DMS153 (cell line): Measurements from ENCODE around the gene GNG12.

Source experiments
- DNase-seq: peaks from one replicate; lab custom pipeline; 2025; lab: John Stamatoyannopoulos, UW

Gene GNG12

DNA sequence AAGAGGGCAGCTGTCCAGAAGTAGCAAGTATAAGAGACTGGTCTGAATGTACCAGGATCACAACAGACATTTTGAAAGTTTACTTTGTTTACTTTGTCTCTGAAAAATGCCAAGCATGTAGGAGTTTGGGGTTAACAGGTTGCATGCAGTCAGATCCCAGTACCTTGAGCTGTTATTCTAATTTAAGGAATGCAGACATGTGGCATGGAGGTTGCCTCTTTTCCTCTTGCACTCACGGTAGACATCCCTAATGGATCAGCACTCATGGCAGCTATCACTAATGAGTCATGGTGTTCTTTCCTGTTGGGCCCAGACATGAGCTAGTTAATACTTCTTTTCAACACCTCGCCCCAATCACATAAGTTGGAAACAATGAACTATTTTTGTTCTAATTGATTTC lies 81.0 kb downstream of the GNG12 start:
- no peak for DNase-seq

GRCh38 chr1:67750691-67751054 lies 82.6 kb downstream of the GNG12 start:
- no peak for DNase-seq

- DNase-seq = peak; percentile 34
Observed at GRCh38 chr1:67749844-67750690, 83.2 kb downstream of the GNG12 start.

GRCh38 chr1:67749263-67749843 lies 83.9 kb downstream of the GNG12 start:
- no peak for DNase-seq

DNA sequence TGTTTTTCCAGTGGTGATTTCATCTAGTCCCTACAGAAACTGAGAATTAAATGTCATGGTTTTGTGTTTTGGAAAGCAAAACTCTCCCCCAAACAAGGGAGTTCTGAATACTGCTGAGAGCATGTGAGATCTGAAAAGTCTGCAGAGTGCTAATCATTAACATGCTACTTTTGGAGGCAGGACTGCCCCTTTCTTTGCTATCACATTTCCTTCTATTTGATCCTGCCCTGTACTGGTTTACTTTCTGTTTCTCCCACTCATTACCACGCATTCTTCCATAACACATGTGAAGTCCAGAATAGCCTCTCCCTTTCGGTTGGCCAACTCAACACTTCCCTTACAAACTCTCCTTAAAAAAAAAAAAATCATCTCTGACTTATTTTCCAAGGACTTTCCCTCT lies 84.6 kb downstream of the GNG12 start:
- DNase-seq = no peak

GRCh38 chr1:67747671-67748546 lies 85.4 kb downstream of the GNG12 start:
- no peak for DNase-seq

- DNase-seq = no peak
Observed at GRCh38 chr1:67745875-67746698, 87.2 kb downstream of the GNG12 start.

DNA sequence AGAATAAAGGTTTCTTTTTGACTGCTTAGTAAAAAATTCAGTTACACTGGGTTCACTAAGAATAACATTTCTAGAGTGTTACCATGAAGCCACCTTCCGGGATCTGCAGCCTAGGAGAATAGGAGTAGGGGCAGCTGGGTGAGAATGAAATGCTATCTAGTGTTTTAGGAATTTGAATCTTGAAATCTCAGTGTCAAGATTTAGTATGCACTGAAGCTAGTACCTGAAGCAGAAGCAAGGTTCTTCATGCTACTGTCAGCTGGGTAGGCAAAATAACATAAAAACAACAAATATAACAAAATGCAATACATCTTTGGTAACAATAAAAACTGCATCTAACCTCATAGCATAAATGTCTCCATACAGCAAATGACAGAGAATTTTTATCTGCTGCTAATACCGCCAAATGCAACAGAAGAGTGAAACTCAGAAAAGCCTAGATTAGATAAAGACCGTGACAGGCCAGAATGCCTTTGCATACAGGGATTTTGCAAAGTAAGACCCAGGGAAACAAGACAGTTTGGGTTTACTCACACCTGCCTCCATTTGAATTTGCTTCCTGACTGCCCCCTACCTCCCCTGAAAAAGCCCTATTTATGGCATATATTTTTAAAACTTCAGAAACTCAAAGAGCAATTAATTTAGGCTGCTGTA lies 90.1 kb downstream of the GNG12 start:
- DNase-seq = no peak

DNA sequence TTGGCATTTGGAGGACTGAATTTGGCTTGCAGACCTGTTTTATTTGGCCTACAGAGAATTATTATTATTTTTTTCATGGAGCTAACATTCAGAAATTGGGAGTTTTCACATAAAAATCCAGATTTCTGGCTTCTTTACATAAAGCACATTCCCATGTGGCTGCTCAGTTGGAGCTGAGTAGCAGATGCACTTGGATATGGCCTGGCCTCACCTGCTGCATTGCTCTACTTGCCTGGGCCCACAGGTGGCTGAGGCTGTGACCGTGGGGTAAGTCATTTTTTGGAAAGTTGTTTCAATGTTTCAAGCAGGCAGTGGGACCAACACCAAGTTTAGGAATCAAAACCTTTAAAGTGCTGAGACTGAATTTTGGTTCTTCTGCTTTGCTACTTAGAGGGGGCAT lies 91.5 kb downstream of the GNG12 start:
- no peak for DNase-seq

GRCh38 chr1:67741121-67741520 lies 92.1 kb downstream of the GNG12 start:
- no peak for DNase-seq

GRCh38 chr1:67740543-67740942 lies 92.7 kb downstream of the GNG12 start:
- DNase-seq = no peak

GRCh38 chr1:67739361-67739760 lies 93.9 kb downstream of the GNG12 start:
- no peak for DNase-seq

GRCh38 chr1:67738401-67738800 lies 94.9 kb downstream of the GNG12 start:
- DNase-seq = no peak

DNA sequence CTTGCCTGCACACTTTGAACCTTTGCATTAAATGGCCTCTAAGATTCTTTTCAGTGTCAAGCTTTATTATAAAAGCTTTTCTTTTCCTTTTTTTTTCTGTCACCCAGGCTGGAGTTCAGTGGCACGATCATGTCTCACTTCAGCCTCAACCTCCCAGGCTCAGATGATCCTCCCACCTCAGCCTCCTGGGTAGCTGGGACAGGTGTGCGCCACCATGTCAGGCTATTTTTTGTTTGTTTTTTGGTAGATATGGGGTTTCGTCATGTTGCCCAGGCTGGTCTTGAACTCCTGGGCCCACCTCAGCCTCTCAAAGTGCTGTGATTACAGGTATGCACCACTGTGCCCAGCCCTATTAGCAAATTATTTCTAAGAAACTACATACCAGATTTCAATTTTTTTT lies 95.4 kb downstream of the GNG12 start:
- DNase-seq = no peak

- DNase-seq = no peak
Observed at GRCh38 chr1:67736750-67737149, 96.5 kb downstream of the GNG12 start.

DNA sequence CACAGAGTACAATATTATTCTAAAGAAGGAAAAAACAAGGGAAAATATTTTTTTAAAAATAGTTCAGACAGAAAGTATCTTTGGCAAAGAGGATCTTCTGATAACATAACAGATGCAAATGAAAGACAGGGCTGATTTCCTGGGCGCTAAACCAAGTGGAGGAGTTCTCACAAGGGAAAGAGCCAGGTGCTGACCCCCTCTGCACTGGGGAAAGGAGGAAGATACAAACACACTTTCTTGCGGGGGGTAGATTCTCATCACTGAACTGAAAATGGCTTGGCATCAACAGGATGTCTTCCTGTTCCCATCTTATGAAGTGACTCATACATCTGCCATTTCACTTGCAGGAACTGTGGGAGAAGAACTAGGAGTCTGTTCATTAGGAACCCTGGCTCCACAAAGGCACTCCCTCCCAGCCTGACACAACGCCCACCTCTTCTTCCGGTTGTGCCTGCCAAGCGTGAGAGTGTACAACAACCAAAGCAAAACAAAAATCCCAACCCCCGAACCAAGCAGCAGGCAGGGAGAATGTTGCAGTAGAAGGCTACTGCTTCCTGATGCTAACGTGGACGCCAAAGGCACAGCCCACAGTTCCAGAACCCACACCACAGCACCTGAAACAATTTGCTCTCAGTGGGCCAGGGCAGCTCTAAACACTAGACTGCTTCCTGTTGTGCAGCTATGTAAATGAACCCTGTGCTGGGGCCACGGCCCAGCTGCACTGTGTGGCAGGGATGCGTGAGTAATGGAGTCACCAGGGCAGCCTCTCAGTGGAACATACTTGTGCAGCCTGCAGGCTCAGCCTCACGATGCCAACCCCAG lies 97.2 kb downstream of the GNG12 start:
- peak; percentile 43 for DNase-seq

GRCh38 chr1:67735206-67735605 lies 98.1 kb downstream of the GNG12 start:
- DNase-seq = no peak

DNA sequence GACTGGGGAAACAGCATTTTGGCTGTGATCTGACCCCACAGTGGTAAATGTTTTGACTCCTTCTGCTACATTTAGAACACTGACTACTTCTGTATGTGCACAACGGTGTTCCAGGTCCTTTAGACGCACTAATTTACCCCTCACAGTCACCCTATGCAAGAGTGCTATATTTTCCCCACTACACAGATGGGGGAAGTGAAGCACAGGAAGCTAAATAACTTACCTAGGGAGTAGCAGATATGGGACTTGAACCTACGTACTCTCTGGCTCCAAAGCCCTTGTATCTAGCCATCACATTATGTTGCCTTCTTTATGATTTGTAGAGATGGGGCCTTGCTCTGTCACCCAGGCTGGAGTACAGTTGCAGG lies 99.0 kb downstream of the GNG12 start:
- DNase-seq = no peak

GRCh38 chr1:67733681-67734322 lies 99.5 kb downstream of the GNG12 start:
- no peak for DNase-seq

- no peak for DNase-seq
Observed at GRCh38 chr1:67732750-67733151, 100.5 kb downstream of the GNG12 start.
